WTC11 (cell line): Measurements from ENCODE around the gene HIC1.

ENCODE experiments used
- SP1 ChIP-seq: sonication (generic); formaldehyde crosslinking; conservative IDR thresholded peaks from 2 replicates; pipeline ENCODE4 v1.8.1; 2022; ENCODE audit warnings: missing genetic modification reagents
- TCF7 ChIP-seq: sonication (generic); formaldehyde crosslinking; IDR thresholded peaks from 2 replicates; pipeline ENCODE4 v1.8.0; 2022; ENCODE audit warnings: mild to moderate bottlenecking, low read depth, missing genetic modification reagents, moderate library complexity
- TP53 ChIP-seq: sonication (generic); formaldehyde crosslinking; IDR thresholded peaks from 2 replicates; pipeline ENCODE4 v1.8.1; 2023; ENCODE audit warnings: mild to moderate bottlenecking, missing genetic modification reagents
- TF ChIP-seq, protein P1 (sequence below): sonication (generic); formaldehyde crosslinking; IDR thresholded peaks from 2 replicates; pipeline ENCODE4 v1.8.1; 2023; ENCODE audit warnings: mild to moderate bottlenecking, missing genetic modification reagents, moderate library complexity
- TF ChIP-seq, protein P2 (sequence below): fragments of 200-600 bp; IDR thresholded peaks from 2 replicates; pipeline ENCODE4 v1.8.0; 2022; ENCODE audit warnings: antibody characterized with exemption
- TF ChIP-seq, protein P3 (sequence below): sonication (generic); formaldehyde crosslinking; IDR thresholded peaks from 2 replicates; pipeline ENCODE4 v1.8.0; 2022; ENCODE audit warnings: mild to moderate bottlenecking, missing genetic modification reagents

DNA sequence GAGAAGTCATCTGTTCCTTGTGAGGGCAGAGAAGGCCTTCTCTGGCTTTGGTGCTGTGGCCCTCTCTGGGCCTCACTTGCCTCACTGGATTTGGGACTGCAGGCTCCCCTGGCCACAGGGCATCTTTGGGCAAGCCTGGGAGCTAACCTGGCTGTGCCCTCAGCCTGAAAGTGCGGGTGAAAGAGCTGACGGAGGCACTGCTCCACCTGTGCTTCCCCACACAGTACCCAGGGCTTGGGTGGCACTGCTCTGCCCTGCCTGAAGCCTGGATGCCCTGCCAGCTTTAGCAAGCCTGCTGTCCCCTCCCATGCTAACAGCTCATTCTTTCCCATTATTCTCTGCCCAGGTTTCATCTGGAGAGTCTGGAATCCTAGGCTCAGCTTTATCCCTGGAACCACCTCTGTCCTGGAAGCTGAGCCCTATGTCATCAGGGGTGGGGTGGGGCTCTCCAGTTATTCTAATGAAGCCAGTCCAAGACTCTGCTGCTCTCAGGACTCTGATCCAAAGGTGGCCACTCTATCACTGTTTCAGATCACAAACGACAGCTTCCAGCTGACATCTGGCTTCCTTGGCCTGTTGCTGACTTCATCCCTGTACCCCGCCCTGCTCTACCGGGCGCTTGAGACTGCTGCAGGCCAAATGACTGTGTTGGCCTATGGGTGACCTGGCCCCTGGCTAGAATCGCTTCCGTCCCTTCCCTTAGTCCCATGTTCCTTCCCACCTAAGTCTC lies 29.3 kb downstream of the HIC1 start:
- TF ChIP-seq, protein P1, sequence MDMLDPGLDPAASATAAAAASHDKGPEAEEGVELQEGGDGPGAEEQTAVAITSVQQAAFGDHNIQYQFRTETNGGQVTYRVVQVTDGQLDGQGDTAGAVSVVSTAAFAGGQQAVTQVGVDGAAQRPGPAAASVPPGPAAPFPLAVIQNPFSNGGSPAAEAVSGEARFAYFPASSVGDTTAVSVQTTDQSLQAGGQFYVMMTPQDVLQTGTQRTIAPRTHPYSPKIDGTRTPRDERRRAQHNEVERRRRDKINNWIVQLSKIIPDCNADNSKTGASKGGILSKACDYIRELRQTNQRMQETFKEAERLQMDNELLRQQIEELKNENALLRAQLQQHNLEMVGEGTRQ (CRISPR knock-in tag) = no peak
- TF ChIP-seq SP1 (CRISPR knock-in tag) = no peak
- TF ChIP-seq TCF7 = no peak
- TF ChIP-seq, protein P2, sequence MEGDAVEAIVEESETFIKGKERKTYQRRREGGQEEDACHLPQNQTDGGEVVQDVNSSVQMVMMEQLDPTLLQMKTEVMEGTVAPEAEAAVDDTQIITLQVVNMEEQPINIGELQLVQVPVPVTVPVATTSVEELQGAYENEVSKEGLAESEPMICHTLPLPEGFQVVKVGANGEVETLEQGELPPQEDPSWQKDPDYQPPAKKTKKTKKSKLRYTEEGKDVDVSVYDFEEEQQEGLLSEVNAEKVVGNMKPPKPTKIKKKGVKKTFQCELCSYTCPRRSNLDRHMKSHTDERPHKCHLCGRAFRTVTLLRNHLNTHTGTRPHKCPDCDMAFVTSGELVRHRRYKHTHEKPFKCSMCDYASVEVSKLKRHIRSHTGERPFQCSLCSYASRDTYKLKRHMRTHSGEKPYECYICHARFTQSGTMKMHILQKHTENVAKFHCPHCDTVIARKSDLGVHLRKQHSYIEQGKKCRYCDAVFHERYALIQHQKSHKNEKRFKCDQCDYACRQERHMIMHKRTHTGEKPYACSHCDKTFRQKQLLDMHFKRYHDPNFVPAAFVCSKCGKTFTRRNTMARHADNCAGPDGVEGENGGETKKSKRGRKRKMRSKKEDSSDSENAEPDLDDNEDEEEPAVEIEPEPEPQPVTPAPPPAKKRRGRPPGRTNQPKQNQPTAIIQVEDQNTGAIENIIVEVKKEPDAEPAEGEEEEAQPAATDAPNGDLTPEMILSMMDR = no peak
- TF ChIP-seq TP53 (CRISPR knock-in tag) = no peak
- TF ChIP-seq, protein P3, sequence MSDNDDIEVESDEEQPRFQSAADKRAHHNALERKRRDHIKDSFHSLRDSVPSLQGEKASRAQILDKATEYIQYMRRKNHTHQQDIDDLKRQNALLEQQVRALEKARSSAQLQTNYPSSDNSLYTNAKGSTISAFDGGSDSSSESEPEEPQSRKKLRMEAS (CRISPR knock-in tag) = no peak
